SU-DHL-6 (cell line): ENCODE data around the gene CDK2.

Experiments used
- H2AFZ ChIP-seq: fragments of 200-600 bp; sonication (generic); 2 replicates; pipeline ENCODE4 v1.6.1; 2014; ENCODE audit warnings: low read depth, mild to moderate bottlenecking, moderate library complexity, mixed read lengths, antibody characterized with exemption, low read length; ENCODE audit not compliant: severe bottlenecking
- H3F3A ChIP-seq: fragments of 200-600 bp; shearing (Covaris generic); 2 replicates; pipeline ENCODE4 v1.6.0; 2016; ENCODE audit warnings: antibody characterized with exemption, mild to moderate bottlenecking; ENCODE audit not compliant: insufficient read depth
- H3K27ac ChIP-seq: fragments of 200-600 bp; sonication (generic); 2 replicates; pipeline ENCODE4 v1.5.1; 2016; ENCODE audit warnings: low read depth, mild to moderate bottlenecking, low read length, moderate library complexity, mixed read lengths
- H3K27me3 ChIP-seq: fragments of 200-600 bp; sonication (generic), shearing (Covaris generic); 2 replicates; pipeline ENCODE4 v1.6.0; 2014; ENCODE audit warnings: mild to moderate bottlenecking, low read length
- H3K36me3 ChIP-seq: fragments of 200-600 bp; sonication (generic); 2 replicates; pipeline ENCODE4 v1.6.1; 2014; ENCODE audit warnings: mild to moderate bottlenecking, low read length, mixed read lengths
- H3K4me2 ChIP-seq: fragments of 300-600, 200-600 bp; shearing (Covaris generic), sonication (generic); 2 replicates; pipeline ENCODE4 v1.6.0; 2014; ENCODE audit warnings: low read length, low read depth, mild to moderate bottlenecking; ENCODE audit not compliant: poor library complexity, severe bottlenecking
- H3K4me3 ChIP-seq: fragments of 200-600 bp; sonication (generic); 2 replicates; pipeline ENCODE4 v1.5.1; 2014; ENCODE audit warnings: antibody characterized with exemption, low read length, mild to moderate bottlenecking, mixed read lengths; ENCODE audit not compliant: insufficient read depth, poor library complexity, severe bottlenecking
- H3K79me2 ChIP-seq: fragments of 200-600 bp; sonication (generic); 2 replicates; pipeline ENCODE4 v1.6.1; 2014; ENCODE audit warnings: mild to moderate bottlenecking, low read length, moderate library complexity; ENCODE audit not compliant: insufficient read depth
- H3K9ac ChIP-seq: fragments of 200-600 bp; sonication (generic); 2 replicates; pipeline ENCODE4 v1.7.0; 2014; ENCODE audit warnings: mild to moderate bottlenecking, low read length
- H3K9me2 ChIP-seq: fragments of 200-600 bp; sonication (generic); replicated peaks from 2 replicates; pipeline ENCODE4 v1.6.1; 2014; ENCODE audit warnings: low read length; ENCODE audit not compliant: insufficient read depth
- H3K9me3 ChIP-seq: fragments of 200-600 bp; sonication (generic); 2 replicates; pipeline ENCODE4 v1.6.1; 2014; ENCODE audit warnings: low read length, mixed read lengths; ENCODE audit not compliant: insufficient read depth
- H4K20me1 ChIP-seq: fragments of 200-600 bp; sonication (generic); 2 replicates; pipeline ENCODE4 v1.6.1; 2014; ENCODE audit warnings: low read depth, mild to moderate bottlenecking, antibody characterized with exemption, low read length, moderate library complexity, mixed read lengths
- CTCF ChIP-seq: fragments of 200-600 bp; sonication (generic); IDR thresholded peaks from one replicate; pipeline ENCODE4 v1.5.1; 2017; ENCODE audit warnings: antibody characterized with exemption, mild to moderate bottlenecking, low read length, moderate library complexity; ENCODE audit not compliant: insufficient read depth, poor library complexity, severe bottlenecking
- EZH2phosphoT487 ChIP-seq: fragments of 200-600 bp; sonication (generic), shearing (Covaris generic); conservative IDR thresholded peaks from 2 replicates; pipeline ENCODE4 v1.6.1; 2018; ENCODE audit warnings: mild to moderate bottlenecking, antibody characterized with exemption, low read length, moderate library complexity, mixed read lengths

The CDK2 gene

GRCh38 chr12:55933169-55933798 lies 33.3 kb upstream of the CDK2 start:
- Histone ChIP-seq H4K20me1 (no peaks in the 10 kb centered on the region), H3F3A (peaks cover 34% of the 10 kb centered on the region), H3K9ac (peak overlapping the region; percentile 91; the same call in 1 of the 2 replicates), H3K4me2 (peak overlapping the region; percentile 86), H3K36me3 (no peaks in the 10 kb centered on the region), H3K4me3 (no peak overlapping the region), H2AFZ (no peak overlapping the region), H3K79me2 (peaks cover 9% of the 10 kb centered on the region; the same call in 1 of the 2 replicates), H3K9me3 (no peaks in the 10 kb centered on the region), H3K27me3 (no peaks in the 10 kb centered on the region), H3K27ac (peak overlapping the region; percentile 100; the same call in 1 of the 2 replicates), H3K9me2 (no peaks in the 10 kb centered on the region)
- TF ChIP-seq EZH2phosphoT487 (no peak), CTCF (no peak)

DNA sequence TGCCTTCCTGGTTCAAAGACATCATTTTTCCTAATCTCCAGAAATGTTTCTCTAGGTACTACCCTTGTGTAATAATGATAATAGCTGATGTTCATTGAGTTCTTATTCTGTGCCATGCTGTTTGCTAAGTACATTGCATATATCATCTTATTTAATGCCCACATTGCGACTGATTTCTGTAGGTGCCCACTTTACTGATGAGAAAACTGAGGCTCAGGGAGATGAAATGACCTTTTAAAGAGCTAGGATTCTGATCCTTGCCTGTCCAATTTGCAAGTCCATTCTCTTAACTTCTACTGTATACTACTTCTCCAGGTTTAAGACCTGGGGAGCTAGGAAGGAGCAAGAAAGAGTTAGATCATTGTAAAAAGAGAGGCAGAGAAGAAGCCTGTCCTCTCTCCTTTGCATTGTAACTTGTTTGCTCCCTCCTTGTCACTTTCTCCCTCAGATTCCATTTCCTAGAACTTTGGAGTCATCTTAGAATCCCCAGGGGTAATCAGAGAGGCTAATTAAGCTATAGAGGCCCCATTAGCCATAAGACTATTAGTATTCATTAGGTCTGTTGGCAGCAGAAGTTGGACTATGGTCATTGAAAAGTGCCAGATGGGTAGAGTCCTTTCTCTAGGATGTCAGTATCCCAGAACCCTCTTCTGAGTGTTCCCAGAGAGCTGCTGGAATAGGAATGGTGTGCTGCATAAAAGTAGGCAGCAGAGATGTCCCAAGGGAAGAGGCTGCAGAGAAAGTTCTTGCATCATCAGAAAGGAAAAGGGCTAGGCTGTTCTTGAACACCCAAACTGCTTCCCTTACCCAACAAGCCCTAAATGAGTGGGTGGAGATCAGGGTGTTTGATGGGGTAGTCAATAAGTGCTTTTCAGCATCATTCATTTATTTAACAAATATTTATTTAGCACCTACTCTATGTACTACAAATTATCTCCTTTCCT lies 32.6 kb upstream of the CDK2 start:
- Histone ChIP-seq H3F3A (peaks cover 26% of the 10 kb centered on the region), H2AFZ (no peak overlapping the region), H3K4me2 (no peak overlapping the region), H3K9me2 (no peaks in the 10 kb centered on the region), H4K20me1 (no peaks in the 10 kb centered on the region), H3K9me3 (no peaks in the 10 kb centered on the region), H3K27ac (no peak overlapping the region), H3K79me2 (peaks cover 9% of the 10 kb centered on the region; the same call in 1 of the 2 replicates), H3K36me3 (no peaks in the 10 kb centered on the region), H3K27me3 (no peaks in the 10 kb centered on the region), H3K9ac (no peak overlapping the region), H3K4me3 (no peak overlapping the region)
- no peak for TF ChIP-seq EZH2phosphoT487
- TF ChIP-seq CTCF = no peak

DNA sequence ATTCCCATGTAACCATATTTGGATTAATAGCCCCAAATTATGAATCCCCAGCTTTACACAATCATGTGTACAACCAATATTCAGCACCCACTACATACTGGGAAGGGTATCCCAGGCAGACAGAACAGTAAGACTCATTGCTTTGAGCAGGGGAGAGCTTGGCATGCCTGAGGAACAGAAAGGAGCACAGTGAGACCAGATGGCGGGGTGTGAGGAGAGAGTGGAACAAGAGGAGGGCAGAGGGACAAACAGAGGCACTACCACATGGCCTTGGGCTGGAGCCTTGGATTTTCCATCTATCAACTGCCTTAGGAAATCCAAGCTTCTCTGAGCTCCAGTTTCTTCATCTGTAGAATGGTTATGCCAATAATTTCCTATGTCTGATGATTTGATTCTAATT lies 31.9 kb upstream of the CDK2 start:
- Histone ChIP-seq H3K4me2 (no peak overlapping the region), H3K79me2 (peaks cover 9% of the 10 kb centered on the region; the same call in 1 of the 2 replicates), H3F3A (peaks cover 23% of the 10 kb centered on the region), H3K9ac (no peak overlapping the region), H3K36me3 (no peaks in the 10 kb centered on the region), H2AFZ (no peak overlapping the region), H4K20me1 (no peaks in the 10 kb centered on the region), H3K9me3 (no peaks in the 10 kb centered on the region), H3K27ac (no peak overlapping the region), H3K4me3 (no peak overlapping the region), H3K9me2 (no peaks in the 10 kb centered on the region), H3K27me3 (no peaks in the 10 kb centered on the region)
- TF ChIP-seq CTCF = no peak
- no peak for TF ChIP-seq EZH2phosphoT487
